ENCODE results near the gene TBC1D1.

- TF ChIP-seq CTCF (IDR thresholded peaks at IDR 0.05; ENCODE audit: low read length) (no peak), EZH2phosphoT487 (IDR thresholded peaks at IDR 0.05; ENCODE audit: low read length) (no peak), EZH2 (optimal IDR thresholded peaks at IDR 0.05; ENCODE audit: low read depth, low read length) (no peak)
Observed at GRCh38 chr4:38167973-38168372, 277.1 kb downstream of the TBC1D1 start.

Data from MM.1S (cell line).